ENCODE data around the gene CELF2.
"Not testable (repeated sequence)": the region's sequence is repeated elsewhere in the genome, so short reads cannot be mapped to it uniquely, and the experiment has no call there.

The CELF2 gene

GRCh38 chr10:11339660-11340059, 322.0 kb downstream of the CELF2 start:
- H3K4me3 ChIP-seq (ENCODE audit: low read depth, low read length), result no peak overlapping the region
- no peak for DNase-seq (ENCODE audit: low read depth)
- no peak for TF ChIP-seq CTCF (IDR thresholded peaks at IDR 0.05; ENCODE audit: low read depth, low read length, missing control alignments)
- in situ Hi-C loops (cut with HindIII; ENCODE audit: low sequenced_read_pairs), result loop anchor here (5.0 kb wide), 2 partner anchors 37 to 88 kb away; no protein-coding TSS in a partner anchor

GRCh38 chr10:11341283-11341960, 323.8 kb downstream of the CELF2 start:
- TF ChIP-seq CTCF (IDR thresholded peaks at IDR 0.05; ENCODE audit: low read depth, low read length, missing control alignments), result no peak

DNA sequence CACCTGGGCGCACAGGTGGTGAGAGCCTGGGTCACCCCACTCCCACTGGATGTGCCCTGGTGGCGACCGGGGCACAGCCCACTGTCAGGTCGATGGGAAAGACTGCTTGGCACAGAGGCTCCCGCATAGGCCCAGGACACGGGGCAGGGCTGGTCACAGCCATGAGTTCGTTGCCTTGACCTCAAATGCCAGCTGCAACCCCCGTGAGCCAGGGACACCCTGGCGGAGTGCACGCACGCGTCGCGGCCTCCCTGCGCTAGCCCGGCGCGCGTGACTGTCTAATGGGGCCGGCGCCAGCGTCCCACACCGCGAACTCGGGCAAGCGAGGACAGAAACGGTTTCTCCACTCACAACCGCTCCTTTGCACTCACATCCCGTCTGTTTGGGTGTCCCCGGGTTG, 326.4 kb downstream of the CELF2 start:
- H3K4me3 ChIP-seq (ENCODE audit: low read depth, low read length), result no peak overlapping the region
- DNase-seq (ENCODE audit: low read depth), result no peak
- in situ Hi-C loops (cut with HindIII; ENCODE audit: low sequenced_read_pairs), result no loop called here
- no peak for TF ChIP-seq CTCF (IDR thresholded peaks at IDR 0.05; ENCODE audit: low read depth, low read length, missing control alignments)

More at GRCh38 chr10:11341283-11341960, 323.8 kb downstream of the CELF2 start:
- no peak for DNase-seq (ENCODE audit: low read depth)
- H3K4me3 ChIP-seq (ENCODE audit: low read depth, low read length), result no peak overlapping the region
- in situ Hi-C loops (cut with HindIII; ENCODE audit: low sequenced_read_pairs), result no loop called here

DNA sequence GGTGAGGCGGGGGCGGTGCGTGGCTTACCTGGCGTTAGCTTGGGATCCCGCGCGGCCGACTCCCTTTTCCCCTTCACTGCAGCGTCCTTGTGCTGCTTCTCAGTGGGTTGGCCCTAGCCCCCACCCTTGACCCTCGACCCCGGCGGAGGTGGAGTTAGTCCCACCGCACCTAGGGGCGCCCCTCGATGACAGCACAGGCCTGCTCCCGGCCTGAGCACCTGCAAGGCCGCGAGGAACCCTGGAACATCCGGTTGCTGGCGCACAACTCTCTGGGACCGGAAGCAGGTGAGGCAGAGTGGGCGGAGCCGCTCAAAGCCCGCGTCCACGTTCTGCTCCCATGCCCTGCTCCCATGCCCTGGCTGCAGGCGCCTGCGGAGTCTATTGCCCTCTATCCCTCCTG, 326.9 kb downstream of the CELF2 start:
- no peak overlapping the region for H3K4me3 ChIP-seq (ENCODE audit: low read depth, low read length)
- no peak for TF ChIP-seq CTCF (IDR thresholded peaks at IDR 0.05; ENCODE audit: low read depth, low read length, missing control alignments)
- DNase-seq (ENCODE audit: low read depth), result no peak
- in situ Hi-C loops (cut with HindIII; ENCODE audit: low sequenced_read_pairs), result no loop called here

GRCh38 chr10:11345224-11346054, 327.8 kb downstream of the CELF2 start:
- in situ Hi-C loops (cut with HindIII; ENCODE audit: low sequenced_read_pairs), result no loop called here
- no peak for DNase-seq (ENCODE audit: low read depth)
- no peak for TF ChIP-seq CTCF (IDR thresholded peaks at IDR 0.05; ENCODE audit: low read depth, low read length, missing control alignments)
- H3K4me3 ChIP-seq (ENCODE audit: low read depth, low read length), result no peak overlapping the region

DNA sequence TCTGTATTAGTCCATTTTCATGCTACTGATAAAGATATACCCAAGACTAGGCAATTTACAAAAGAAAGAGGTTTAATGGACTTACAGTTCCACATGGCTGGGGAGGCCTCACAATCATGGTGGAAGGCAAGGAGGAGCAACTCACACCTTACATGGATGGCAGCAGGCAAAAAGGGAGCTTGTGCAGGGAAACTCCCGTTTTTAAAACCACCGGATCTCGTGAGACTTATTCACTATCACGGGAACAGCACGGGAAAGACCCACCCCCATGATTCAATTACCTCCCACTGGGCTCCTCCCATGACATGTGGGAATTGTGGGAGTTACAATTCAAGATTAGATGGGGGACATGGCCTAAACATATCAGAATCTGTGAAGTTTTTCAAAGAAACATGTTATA, 329.9 kb downstream of the CELF2 start:
- in situ Hi-C loops (cut with HindIII; ENCODE audit: low sequenced_read_pairs); DNase-seq (ENCODE audit: low read depth); H3K4me3 ChIP-seq (ENCODE audit: low read depth, low read length): not testable (repeated sequence)

- no peak for TF ChIP-seq CTCF (IDR thresholded peaks at IDR 0.05; ENCODE audit: low read depth, low read length, missing control alignments)
- DNase-seq (ENCODE audit: low read depth), result no peak
- in situ Hi-C loops (cut with HindIII; ENCODE audit: low sequenced_read_pairs), result no loop called here
These were observed 334.1 kb downstream of the CELF2 start for GRCh38 chr10:11351801-11352200.

More at GRCh38 chr10:11351801-11352200, 334.1 kb downstream of the CELF2 start:
- no peak overlapping the region for H3K4me3 ChIP-seq (ENCODE audit: low read depth, low read length)
